HG02885 (cell line): ENCODE measurements around the gene SLC7A6OS.

ENCODE experiments used
- ATAC-seq: cut with Tn5 transposase; IDR thresholded peaks from one replicate; pipeline ENCODE4 v1.9.1; 2021; ENCODE audit warnings: mild to moderate bottlenecking; ENCODE audit not compliant: unreplicated experiment, poor library complexity

The SLC7A6OS gene

GRCh38 chr16:68310774-68311511 lies at the start of gene SLC7A6OS, which contains the start of gene PRMT7:
Gene SLC7A6OS, minus strand, starts transcription at chr16:68310946. Its CDS starts 20 bp downstream, at chr16:68310926.
Gene PRMT7, plus strand, starts transcription at chr16:68311019. Its CDS starts 4,961 bp downstream, at chr16:68315980.
- peak; percentile 96 for ATAC-seq

- no peak for ATAC-seq
Observed at GRCh38 chr16:68359398-68360191, 48.8 kb upstream of the SLC7A6OS start.

- no peak for ATAC-seq
Observed at GRCh38 chr16:68358951-68359350, 48.2 kb upstream of the SLC7A6OS start.

GRCh38 chr16:68357923-68358322 lies 47.2 kb upstream of the SLC7A6OS start:
- no peak for ATAC-seq

GRCh38 chr16:68357521-68357922 lies 46.8 kb upstream of the SLC7A6OS start:
- no peak for ATAC-seq

DNA sequence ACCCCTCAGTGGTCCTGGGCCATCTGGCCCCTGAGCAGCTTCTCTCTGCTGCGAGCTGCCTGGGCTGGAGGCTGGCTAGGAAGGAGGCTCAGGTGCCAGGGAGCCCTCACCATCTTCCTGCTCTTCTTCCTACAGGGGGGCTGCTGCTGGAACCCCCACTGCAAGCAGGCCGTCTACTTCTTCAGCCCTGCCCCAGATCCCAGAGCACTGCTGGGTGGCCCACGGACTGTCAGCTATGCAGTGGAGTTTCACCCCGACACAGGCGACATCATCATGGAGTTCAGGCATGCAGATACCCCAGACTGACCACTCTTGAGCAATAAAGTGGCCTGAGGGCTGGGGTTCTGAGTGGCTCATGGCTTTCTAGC lies 46.2 kb upstream of the SLC7A6OS start:
- no peak for ATAC-seq

DNA sequence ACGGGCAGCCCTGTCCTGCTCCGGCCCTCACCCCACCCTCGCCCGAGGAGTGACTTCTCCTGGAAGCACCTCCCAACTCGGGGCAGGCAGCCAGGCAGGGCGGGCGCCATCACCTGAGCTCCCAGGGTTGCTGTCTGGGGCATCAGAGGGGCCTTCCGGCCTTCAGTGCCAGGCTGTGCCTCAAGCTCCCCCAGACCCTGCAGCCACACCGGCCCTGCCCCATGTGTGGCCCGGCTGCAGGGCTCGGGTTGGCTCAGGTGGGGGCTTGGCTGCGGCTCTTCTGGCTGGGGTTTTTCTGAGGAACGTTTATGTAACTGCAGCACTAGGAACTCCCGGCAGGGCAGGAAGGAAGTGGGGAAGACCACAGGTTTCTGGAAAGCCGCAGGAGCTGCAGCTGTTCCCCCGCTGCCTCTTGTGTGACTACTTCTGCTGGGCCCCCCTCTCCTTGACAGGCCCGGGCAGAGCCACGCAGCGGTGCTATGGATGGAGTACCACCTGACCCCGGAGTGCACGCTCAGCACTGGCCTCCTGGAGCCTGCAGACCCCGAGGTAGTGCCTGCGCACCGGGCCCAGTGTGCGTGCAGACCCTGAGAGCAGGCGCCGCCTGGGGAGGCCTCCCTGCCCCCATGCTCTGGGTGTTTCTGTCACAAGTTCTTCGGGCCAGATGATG lies 45.6 kb upstream of the SLC7A6OS start:
- peak; percentile 73 for ATAC-seq

GRCh38 chr16:68355447-68356248 lies 44.9 kb upstream of the SLC7A6OS start:
- no peak for ATAC-seq

DNA sequence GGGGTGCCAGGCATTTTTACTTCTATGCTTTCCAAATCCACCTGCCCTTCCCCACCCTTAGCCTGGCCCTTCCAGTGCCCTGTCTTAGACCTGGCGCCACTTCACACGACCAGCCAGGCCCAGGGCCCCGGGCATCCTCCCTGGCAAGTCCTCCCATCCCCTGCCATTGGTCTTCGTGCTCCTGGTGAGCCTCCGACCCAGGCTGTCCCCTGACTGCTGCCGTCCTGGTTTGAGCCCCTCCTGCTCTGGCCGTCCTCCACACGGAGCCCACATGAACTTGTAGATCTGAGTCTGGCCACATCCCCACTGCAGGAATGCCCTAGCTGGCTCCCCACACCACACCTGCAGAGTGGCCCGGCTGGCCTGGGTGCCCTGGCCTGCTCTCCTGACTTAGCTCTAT lies 44.1 kb upstream of the SLC7A6OS start:
- ATAC-seq: no peak

DNA sequence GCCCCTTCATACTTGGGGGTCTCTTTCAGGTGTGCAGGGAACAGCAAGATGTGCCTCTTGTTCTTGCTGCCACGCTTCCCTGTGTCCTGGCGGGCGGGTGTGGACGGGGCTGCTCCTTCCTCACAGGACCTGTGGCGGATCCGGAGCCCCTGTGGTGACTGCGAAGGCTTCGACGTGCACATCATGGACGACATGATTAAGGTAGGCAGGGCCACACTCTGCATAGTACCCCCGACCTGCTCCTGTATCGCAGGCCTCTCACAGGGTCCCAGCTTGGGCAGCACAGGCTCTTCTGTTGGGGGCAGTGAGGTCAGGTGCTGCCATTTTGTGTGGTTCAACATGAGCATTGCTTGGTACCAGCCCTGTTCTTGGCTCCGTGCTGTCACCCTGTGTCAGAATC lies 42.6 kb upstream of the SLC7A6OS start:
- ATAC-seq: no peak

DNA sequence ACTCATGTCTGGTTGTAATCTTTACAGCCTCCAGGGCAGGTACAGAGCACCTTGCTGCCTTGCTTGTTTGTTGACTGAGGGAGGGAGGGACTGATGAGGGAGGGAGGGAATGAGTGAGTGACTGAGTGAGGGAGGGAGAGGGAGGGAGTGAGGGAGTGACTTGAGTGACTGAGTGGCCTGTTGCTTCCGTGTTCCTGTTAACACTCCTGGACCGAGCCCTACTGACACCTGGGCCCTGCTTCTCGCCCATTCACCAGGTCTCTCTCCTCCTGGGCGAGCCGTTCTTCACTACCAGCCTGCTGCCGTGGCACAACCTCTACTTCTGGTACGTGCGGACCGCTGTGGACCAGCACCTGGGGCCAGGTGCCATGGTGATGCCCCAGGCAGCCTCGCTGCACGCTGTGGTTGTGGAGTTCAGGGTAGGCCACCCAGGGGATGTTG lies 41.3 kb upstream of the SLC7A6OS start:
- ATAC-seq: no peak

- ATAC-seq: no peak
Observed at GRCh38 chr16:68351463-68351862, 40.7 kb upstream of the SLC7A6OS start.

- ATAC-seq: no peak
Observed at GRCh38 chr16:68350813-68351350, 40.1 kb upstream of the SLC7A6OS start.

DNA sequence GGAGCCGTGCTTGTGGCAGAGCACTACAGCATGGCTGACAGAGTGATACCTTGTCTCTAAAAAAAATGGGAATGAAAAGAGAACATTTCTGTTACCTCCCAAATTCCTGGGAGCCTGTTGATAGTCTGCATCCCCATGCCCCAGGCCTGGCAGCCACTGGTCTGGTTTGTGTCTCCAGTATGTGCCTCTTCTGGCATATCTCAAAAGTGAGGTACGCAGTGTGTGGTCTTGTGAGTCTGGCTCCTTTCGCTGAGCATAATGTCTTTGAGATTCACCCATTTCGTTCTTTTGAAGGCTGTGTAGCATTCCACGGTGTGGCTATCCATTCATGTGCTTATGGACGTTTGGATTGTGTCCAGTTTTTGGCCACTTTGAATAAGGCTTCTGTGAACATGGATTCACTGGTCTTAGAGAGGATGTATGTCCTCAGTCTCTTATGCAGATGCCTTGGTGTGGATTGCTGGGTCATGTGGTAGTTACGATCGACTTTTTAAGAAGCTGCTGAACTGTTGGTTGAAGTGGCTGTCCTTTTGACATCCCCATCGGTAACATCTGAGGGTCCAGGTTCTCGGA lies 39.2 kb upstream of the SLC7A6OS start:
- ATAC-seq: no peak

DNA sequence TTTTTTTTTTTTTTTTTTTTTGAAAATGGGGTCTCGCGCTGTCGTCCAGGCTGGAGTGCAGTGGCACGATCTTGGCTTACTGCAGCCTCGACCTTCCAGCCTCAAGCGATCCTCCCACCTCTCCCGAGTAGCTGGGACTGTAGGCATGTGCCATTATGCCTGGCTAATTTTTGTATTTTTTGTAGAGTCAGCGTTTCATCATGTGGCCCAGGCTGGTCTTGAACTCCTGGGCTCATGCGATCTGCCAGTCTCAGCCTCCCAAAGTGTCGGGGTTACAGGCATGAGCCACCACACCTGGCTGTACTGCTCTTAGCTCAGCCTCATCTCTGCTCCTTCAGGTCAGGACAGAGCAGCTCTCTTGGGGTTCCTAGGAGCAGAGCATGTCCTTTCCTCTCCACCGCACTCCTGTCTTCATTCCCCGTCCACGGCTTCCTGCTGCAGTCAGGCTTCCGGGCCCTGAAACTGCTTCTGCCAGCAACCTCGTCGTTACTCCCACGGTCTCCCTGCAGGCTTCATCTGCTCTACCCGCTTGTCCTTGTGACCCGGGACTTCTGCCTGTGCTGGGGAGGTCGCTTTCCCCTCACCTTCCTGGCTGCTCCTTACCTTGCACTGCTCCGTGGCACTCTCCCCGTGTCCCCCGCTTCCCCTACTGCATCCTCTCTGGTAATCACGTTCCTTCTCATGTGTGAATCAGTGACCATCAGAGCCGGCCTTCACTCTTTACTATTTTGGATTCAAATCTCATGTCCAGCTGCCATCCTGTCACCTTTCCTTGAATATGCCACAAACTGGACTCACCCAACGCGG lies 38.1 kb upstream of the SLC7A6OS start:
- ATAC-seq: no peak

DNA sequence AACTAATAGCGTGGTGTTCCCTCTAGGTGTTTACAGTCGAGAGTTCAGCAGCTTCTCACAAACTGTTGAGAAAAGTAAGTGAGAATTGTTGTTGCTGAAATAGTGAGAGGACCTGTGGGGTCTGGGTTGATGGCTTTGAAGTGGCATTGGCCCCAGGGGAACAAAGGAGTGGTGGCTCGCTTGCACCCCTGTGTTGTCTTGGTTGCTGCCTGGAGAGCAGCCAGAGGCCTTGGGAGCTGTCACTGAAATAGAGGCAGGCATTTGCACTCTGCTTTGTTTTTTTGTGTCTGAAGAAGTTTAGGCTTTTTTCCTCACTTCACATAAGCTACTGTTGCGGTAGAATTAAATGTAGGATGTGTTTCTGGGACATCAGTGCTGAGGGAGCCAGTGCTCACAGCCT lies 36.9 kb upstream of the SLC7A6OS start:
- no peak for ATAC-seq

- ATAC-seq: no peak
Observed at GRCh38 chr16:68346892-68347480, 36.2 kb upstream of the SLC7A6OS start.

DNA sequence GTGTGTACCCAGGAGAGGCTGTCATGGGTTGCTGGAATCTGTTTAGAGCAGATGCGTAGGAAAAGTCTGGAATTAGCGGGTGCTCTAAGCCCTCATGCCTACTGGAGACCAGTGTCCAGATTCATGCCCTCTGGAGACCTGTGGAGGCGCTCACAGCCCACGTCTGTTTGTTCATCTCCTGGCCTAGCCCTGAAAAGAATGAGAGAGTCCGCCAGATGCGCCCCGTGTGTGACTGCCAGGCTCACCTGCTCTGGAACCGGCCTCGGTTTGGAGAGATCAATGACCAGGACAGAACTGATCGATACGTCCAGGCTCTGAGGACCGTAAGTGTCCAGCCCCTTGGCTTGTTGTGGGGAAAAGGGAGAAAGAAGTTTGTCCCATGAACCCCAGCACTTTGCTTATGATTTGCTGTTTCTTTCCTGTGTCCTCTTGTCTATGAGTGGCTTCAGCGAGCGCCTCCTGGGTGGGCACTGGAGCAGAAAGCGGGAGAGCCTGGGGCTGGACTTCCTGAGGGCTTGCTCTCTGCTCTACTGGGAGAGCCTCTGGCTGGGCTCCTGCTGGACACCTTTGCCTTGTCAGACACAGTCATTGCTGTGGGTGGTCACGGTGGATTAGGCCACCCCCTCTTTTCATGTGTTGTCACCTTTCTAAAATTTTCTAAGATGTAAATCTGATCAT lies 35.4 kb upstream of the SLC7A6OS start:
- ATAC-seq: no peak
